HCT116 (cell line): ENCODE results near the gene DAAM1. TPM values are rescaled to one million over a fixed set of nuclear protein-coding genes. Genes with fewer than 3 reads are reported as not detected.

Experiments used
- ATAC-seq: fragments of 200-7000 bp; cut with Tn5 transposase; 2 replicates; pipeline ENCODE4 v1.9.1; 2020; ENCODE audit warnings: mild to moderate bottlenecking, moderate library complexity
- BruUV-seq: library from RNA; stranded (reverse); fragments of 400-500 nt; replicated peaks from 2 replicates; lab custom pipeline; 2021; lab: Mats Ljungman, UMichigan
- CTCF ChIA-PET: fragments of 300-600 bp; sonication (Branson Sonifier 250); formaldehyde crosslinking; loops from one replicate; lab custom pipeline; 2021; ENCODE audit warnings: antibody characterized with exemption; lab: Charles Lee
- POLR2A ChIA-PET: fragments of 300-600, 350-600 bp; sonication (Branson Sonifier 250); formaldehyde crosslinking; loops from one replicate; lab custom pipeline; 2021; ENCODE audit warnings: antibody characterized with exemption; lab: Charles Lee
- RAD21 ChIA-PET, 2 experiments: fragments of 300-600 bp; sonication (Branson Sonifier 250); formaldehyde crosslinking; loops; one replicate each; lab custom pipeline; 2023; ENCODE audit warnings: low total read pairs in 2 of 2; ENCODE audit not compliant: uncharacterized antibody in 2 of 2, unreplicated experiment in 2 of 2, low non-redundant PET in 1 of 2; lab: Charles Lee
- DNase-seq: peaks from one replicate; pipeline ENCODE4 v3.0.0-alpha.2; 2010; ENCODE audit warnings: low read depth, low spot score
- H2AFZ ChIP-seq: fragments of 200-600 bp; shearing (Covaris generic), sonication (generic); 2 replicates; pipeline ENCODE4 v1.6.1; 2017; ENCODE audit warnings: low read depth, mixed run types, mixed read lengths, antibody characterized with exemption, low read length; ENCODE audit not compliant: poor library complexity, severe bottlenecking
- H3K27ac ChIP-seq: 2 replicates; pipeline ENCODE4 v1.5.1; 2012; ENCODE audit warnings: low read depth, low read length
- H3K27me3 ChIP-seq: fragments of 200-600 bp; sonication (generic); 2 replicates; pipeline ENCODE4 v1.6.1; 2016; ENCODE audit warnings: mixed run types, low read length, mixed read lengths; ENCODE audit not compliant: insufficient read depth
- H3K36me3 ChIP-seq, 2 experiments: fragments of 200-500 bp in 1 of 2; fragments of 200-600 bp in 1 of 2; sonication (Bioruptor generic) in 1 of 2; sonication (generic) in 1 of 2; 2 replicates each; pipeline versions ENCODE4 v1.5.1 to v1.6.1; 2014 to 2016; ENCODE audit warnings: low read length in 2 of 2, inconsistent platforms in 1 of 2, mixed read lengths in 1 of 2, mixed run types in 1 of 2; ENCODE audit not compliant: insufficient read depth in 2 of 2, control insufficient read depth in 1 of 2
- H3K4me1 ChIP-seq, 2 experiments: fragments of 200-600 bp in 1 of 2; sonication (generic) in 1 of 2; 2 replicates each; pipeline versions ENCODE4 v1.5.1 to v1.6.1; 2012 to 2017; ENCODE audit warnings: low read length in 2 of 2, inconsistent platforms in 1 of 2, mild to moderate bottlenecking in 1 of 2, mixed read lengths in 1 of 2, mixed run types in 1 of 2, moderate library complexity in 1 of 2; ENCODE audit not compliant: insufficient read depth in 2 of 2, control insufficient read depth in 1 of 2
- H3K4me2 ChIP-seq: fragments of 200-600 bp; sonication (generic); 2 replicates; pipeline ENCODE4 v1.6.1; 2017; ENCODE audit warnings: mixed run types, low read length, mixed read lengths
- H3K4me3 ChIP-seq, 2 experiments: fragments of 200-600 bp in 1 of 2; sonication (generic) in 1 of 2; replicated peaks in 1 of 2; 2 replicates each; pipeline ENCODE4 v1.5.1; 2011 to 2016; ENCODE audit warnings: low read length in 2 of 2, control low read depth in 1 of 2, low read depth in 1 of 2, mild to moderate bottlenecking in 1 of 2, mixed read lengths in 1 of 2, mixed run types in 1 of 2
- H3K79me2 ChIP-seq: fragments of 200-600 bp; sonication (generic); 2 replicates; pipeline ENCODE4 v1.6.1; 2017; ENCODE audit warnings: mild to moderate bottlenecking, mixed run types, low read length, moderate library complexity, mixed read lengths; ENCODE audit not compliant: insufficient read depth
- H3K9ac ChIP-seq: fragments of 200-600 bp; sonication (generic); 2 replicates; pipeline ENCODE4 v1.6.1; 2016; ENCODE audit warnings: low read length, mixed read lengths
- H3K9me2 ChIP-seq: fragments of 200-600 bp; sonication (generic), shearing (Covaris generic); 2 replicates; pipeline ENCODE4 v1.6.1; 2017; ENCODE audit warnings: mixed run types, mild to moderate bottlenecking, moderate library complexity; ENCODE audit not compliant: insufficient read depth
- H3K9me3 ChIP-seq, 2 experiments: fragments of 200-500 bp in 1 of 2; fragments of 200-600 bp in 1 of 2; sonication (Bioruptor generic) in 1 of 2; sonication (generic) in 1 of 2; 2 replicates each; pipeline ENCODE4 v1.6.1; 2014 to 2017; ENCODE audit warnings: low read length in 2 of 2, mixed read lengths in 2 of 2, inconsistent platforms in 1 of 2, low read depth in 1 of 2, mild to moderate bottlenecking in 1 of 2, mixed run types in 1 of 2, moderate library complexity in 1 of 2; ENCODE audit not compliant: control insufficient read depth in 1 of 2, insufficient read depth in 1 of 2
- H4K20me1 ChIP-seq: fragments of 200-600 bp; sonication (generic), shearing (Covaris generic); 2 replicates; pipeline ENCODE4 v1.6.1; 2017; ENCODE audit warnings: mixed run types, mild to moderate bottlenecking, moderate library complexity; ENCODE audit not compliant: insufficient read depth
- ATF3 ChIP-seq: IDR thresholded peaks from 2 replicates; pipeline ENCODE4 v1.6.1; 2012
- CBX3 ChIP-seq: IDR thresholded peaks from 2 replicates; pipeline ENCODE4 v1.6.1; 2012; ENCODE audit warnings: low read depth
- CEBPB ChIP-seq: IDR thresholded peaks from 2 replicates; pipeline ENCODE4 v1.6.1; 2012; ENCODE audit warnings: low read depth
- CTCF ChIP-seq, 3 experiments: fragments of 200-600 bp in 1 of 3; sonication (generic) in 1 of 3; IDR thresholded peaks in 2 of 3; conservative IDR thresholded peaks in 1 of 3; 2 replicates each; pipeline ENCODE4 v1.5.1; 2012 to 2017; ENCODE audit warnings: low read depth in 2 of 3, low read length in 2 of 3, antibody characterized with exemption in 1 of 3, borderline replicate concordance in 1 of 3, control low read depth in 1 of 3, mild to moderate bottlenecking in 1 of 3, mixed read lengths in 1 of 3, mixed run types in 1 of 3, moderate library complexity in 1 of 3; ENCODE audit not compliant: insufficient read depth in 1 of 3
- EGR1 ChIP-seq: IDR thresholded peaks from 2 replicates; pipeline ENCODE4 v1.6.1; 2012; ENCODE audit warnings: low read depth
- EZH2phosphoT487 ChIP-seq: fragments of 200-600 bp; IDR thresholded peaks from 2 replicates; pipeline ENCODE4 v1.6.1; 2018; ENCODE audit warnings: antibody characterized with exemption, borderline replicate concordance
- JUND ChIP-seq: IDR thresholded peaks from 2 replicates; pipeline ENCODE4 v1.6.1; 2012
- POLR2A ChIP-seq: IDR thresholded peaks from 2 replicates; pipeline ENCODE4 v1.7.0; 2011; ENCODE audit warnings: borderline replicate concordance; ENCODE audit not compliant: insufficient read depth, insufficient read length; ENCODE audit errors: extremely low read depth
- SP1 ChIP-seq: IDR thresholded peaks from 2 replicates; pipeline ENCODE4 v1.6.1; 2012; ENCODE audit warnings: low read depth
- SRF ChIP-seq: IDR thresholded peaks from 2 replicates; pipeline ENCODE4 v1.6.1; 2012; ENCODE audit warnings: low read depth
- ZNF274 ChIP-seq: fragments of 200-500 bp; sonication (Bioruptor generic); IDR thresholded peaks from 2 replicates; pipeline ENCODE4 v1.6.1; 2014; ENCODE audit warnings: mild to moderate bottlenecking, low read depth, low read length, inconsistent platforms
- intact Hi-C: fragments of 100-400 bp; cut with micrococcal nuclease; formaldehyde crosslinking; loops from 2 replicates; pipeline ENCODE4 v1.10.0; 2022
- total RNA-seq: library from RNA; stranded (reverse); gene quantifications from one replicate; pipeline ENCODE4 v1.2.1, GENCODE V29; 2021; ENCODE audit not compliant: unreplicated experiment

The DAAM1 gene
- total RNA-seq, 1 experiment from 2014 or later, result 10.7 TPM

- no peak for TF ChIP-seq CTCF (IDR thresholded peaks at IDR 0.05 in 2 of 3, conservative IDR thresholded peaks at IDR 0.05 in 1 of 3; ENCODE audit: borderline replicate concordance in 1 of 3, insufficient read depth in 1 of 3, low read depth in 2 of 3, low read length in 2 of 3)
- TF ChIP-seq JUND, result no peak
Observed at GRCh38 chr14:59318908-59319307, 130.4 kb downstream of the DAAM1 start (continued).

GRCh38 chr14:59320361-59320760 is 131.9 kb downstream of the DAAM1 start:
- H3K4me2 ChIP-seq, result no peak overlapping the region
- H4K20me1 ChIP-seq, result no peaks in the 10 kb centered on the region
- no peak overlapping the region for H2AFZ ChIP-seq
- H3K27ac ChIP-seq, result no peak overlapping the region
- no peaks in the 10 kb centered on the region for H3K27me3 ChIP-seq
- CTCF ChIA-PET, result no interaction called here
- no peak overlapping the region for H3K4me3 ChIP-seq
- H3K36me3 ChIP-seq, result no peaks in the 10 kb centered on the region
- DNase-seq, result no peak
- POLR2A ChIA-PET, result no interaction called here
- H3K79me2 ChIP-seq, result no peaks in the 10 kb centered on the region
- no peaks in the 10 kb centered on the region for H3K4me1 ChIP-seq
- H3K9me2 ChIP-seq, result no peaks in the 10 kb centered on the region
- RAD21 ChIA-PET, result no interaction called here
- BruUV-seq, result no TSS peak
- H3K9ac ChIP-seq, result no peak overlapping the region
- no peaks in the 10 kb centered on the region for H3K9me3 ChIP-seq
- ATAC-seq, result no peak
- TF ChIP-seq CEBPB (no peak), ZNF274 (no peak), EZH2phosphoT487 (no peak), CBX3 (no peak), EGR1 (no peak), POLR2A (no peak), SRF (no peak), CTCF (IDR thresholded peaks at IDR 0.05 in 2 of 3, conservative IDR thresholded peaks at IDR 0.05 in 1 of 3; ENCODE audit: borderline replicate concordance in 1 of 3, insufficient read depth in 1 of 3, low read depth in 2 of 3, low read length in 2 of 3) (no peak), JUND (no peak), ATF3 (no peak), SP1 (no peak)
- intact Hi-C loops, result no loop called here
